Sigmoid colon (tissue), 7 donors: Measurements from ENCODE around the gene IGDCC3. TPM values are rescaled to one million over a fixed set of nuclear protein-coding genes. Genes with fewer than 3 reads are reported as not detected.

Experiments
- DNase-seq: peaks from one replicate; pipeline ENCODE4 v3.0.0-alpha.2; 2019
- H3K27ac ChIP-seq, 4 donors: fragments of 200-600 bp; sonication (generic); one replicate each; pipeline ENCODE4 v1.5.1; 2016 to 2019; ENCODE audit warnings: mild to moderate bottlenecking in 1 of 4
- H3K27me3 ChIP-seq, 3 donors: fragments of 200-600 bp; sonication (generic); one replicate each; pipeline ENCODE4 v1.5.1; 2019; ENCODE audit warnings: mild to moderate bottlenecking in 1 of 3
- H3K36me3 ChIP-seq, 4 donors: fragments of 200-600 bp; sonication (generic); one replicate each; pipeline ENCODE4 v1.5.1; 2016 to 2019
- H3K4me1 ChIP-seq, 4 donors: fragments of 200-600 bp; sonication (generic); one replicate each; pipeline ENCODE4 v1.5.1; 2017 to 2019
- H3K4me3 ChIP-seq, 4 donors: fragments of 200-600 bp; sonication (generic); one replicate each; pipeline ENCODE4 v1.5.1; 2017 to 2019; ENCODE audit warnings: mild to moderate bottlenecking in 2 of 4, moderate library complexity in 1 of 4
- H3K9me3 ChIP-seq, 4 donors: fragments of 200-600 bp in 3 of 4; sonication (generic) in 3 of 4; one replicate each; pipeline versions ENCODE4 v1.5.1 to v1.6.1; 2013 to 2019
- EP300 ChIP-seq, 4 donors: sonication (generic); formaldehyde crosslinking; IDR thresholded peaks; one replicate each; pipeline ENCODE4 v1.6.1; 2017; ENCODE audit warnings: antibody characterized with exemption in 4 of 4
- POLR2A ChIP-seq, 2 donors: fragments of 450-650 bp; IDR thresholded peaks; one replicate each; pipeline ENCODE4 v1.6.1; 2016; ENCODE audit warnings: antibody characterized with exemption in 2 of 2, mild to moderate bottlenecking in 2 of 2, moderate library complexity in 2 of 2
- POLR2AphosphoS5 ChIP-seq, 4 donors: sonication (generic); formaldehyde crosslinking; IDR thresholded peaks; one replicate each; pipeline ENCODE4 v1.6.1; 2017; ENCODE audit warnings: antibody characterized with exemption in 4 of 4
- WGBS, 2 donors: extraction: QIAGEN DNeasy Blood & Tissue Kit; methylation state at CpG; one replicate each; pipeline ENCODE4 v1.1.7; 2013; 5-methylcytosine and 5-hydroxymethylcytosine counted together
- intact Hi-C: fragments of 100-400 bp; cut with DNase I; formaldehyde crosslinking; loops from one replicate; pipeline ENCODE4 v1.15.1; 2023
- polyA plus RNA-seq, 3 donors: library from polyadenylated mRNA; stranded (reverse); fragments of 200-250 nt; gene quantifications; one replicate each; pipeline ENCODE4 v1.2.3, GENCODE V29; 2013
- total RNA-seq, 4 donors: library from RNA; depleted of rRNA; stranded (reverse); fragments of >200 nt; gene quantifications; one replicate each; pipeline ENCODE4 v1.1.0, GENCODE V29; 2016
- TF ChIP-seq, protein P1 (sequence below), 4 experiments: fragments of 450-650 bp in 3 of 4; fragments of 200-600 bp in 1 of 4; IDR thresholded peaks; one replicate each; pipeline ENCODE4 v1.5.1; 2016 to 2019; ENCODE audit warnings: antibody characterized with exemption in 4 of 4, mild to moderate bottlenecking in 3 of 4, moderate library complexity in 2 of 4
- donor health status: healthy with polysubstance abuse.
- donor health status: Bipolar disorder and iron deficiency.
- donor health status: healthy.

IGDCC3 gene
- total and polyA plus RNA-seq, 7 donors, result under 0.01 to 0.55 (median 0.12) TPM; not detected in 2

GRCh38 chr15:65395567-65396202, 17.9 kb upstream of the IGDCC3 start:
- 19 to 26% methylated on average over 72 of the region's 72 CpGs for WGBS, 2 donors
- peaks cover 14 to 38% (median 28%) of the 10 kb centered on the region in 3 donors for H3K27me3 ChIP-seq
- no peaks in the 10 kb centered on the region for H3K36me3 ChIP-seq
- TF ChIP-seq POLR2A (IDR thresholded peaks at IDR 0.05) (no peak), POLR2AphosphoS5 (IDR thresholded peaks at IDR 0.05) (no peak), EP300 (IDR thresholded peaks at IDR 0.05) (no peak)
- TF ChIP-seq, protein P1, sequence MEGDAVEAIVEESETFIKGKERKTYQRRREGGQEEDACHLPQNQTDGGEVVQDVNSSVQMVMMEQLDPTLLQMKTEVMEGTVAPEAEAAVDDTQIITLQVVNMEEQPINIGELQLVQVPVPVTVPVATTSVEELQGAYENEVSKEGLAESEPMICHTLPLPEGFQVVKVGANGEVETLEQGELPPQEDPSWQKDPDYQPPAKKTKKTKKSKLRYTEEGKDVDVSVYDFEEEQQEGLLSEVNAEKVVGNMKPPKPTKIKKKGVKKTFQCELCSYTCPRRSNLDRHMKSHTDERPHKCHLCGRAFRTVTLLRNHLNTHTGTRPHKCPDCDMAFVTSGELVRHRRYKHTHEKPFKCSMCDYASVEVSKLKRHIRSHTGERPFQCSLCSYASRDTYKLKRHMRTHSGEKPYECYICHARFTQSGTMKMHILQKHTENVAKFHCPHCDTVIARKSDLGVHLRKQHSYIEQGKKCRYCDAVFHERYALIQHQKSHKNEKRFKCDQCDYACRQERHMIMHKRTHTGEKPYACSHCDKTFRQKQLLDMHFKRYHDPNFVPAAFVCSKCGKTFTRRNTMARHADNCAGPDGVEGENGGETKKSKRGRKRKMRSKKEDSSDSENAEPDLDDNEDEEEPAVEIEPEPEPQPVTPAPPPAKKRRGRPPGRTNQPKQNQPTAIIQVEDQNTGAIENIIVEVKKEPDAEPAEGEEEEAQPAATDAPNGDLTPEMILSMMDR (IDR thresholded peaks at IDR 0.05), result no peak
- intact Hi-C loops, result no loop called here
- H3K4me3 ChIP-seq, result peak overlapping the region in 1 of 4 donors; percentile 14
- H3K27ac ChIP-seq, result no peak overlapping the region
- peaks cover 0 to 13% (median 9%) of the 10 kb centered on the region in 4 donors for H3K4me1 ChIP-seq
- DNase-seq, result no peak
- no peaks in the 10 kb centered on the region for H3K9me3 ChIP-seq

DNA sequence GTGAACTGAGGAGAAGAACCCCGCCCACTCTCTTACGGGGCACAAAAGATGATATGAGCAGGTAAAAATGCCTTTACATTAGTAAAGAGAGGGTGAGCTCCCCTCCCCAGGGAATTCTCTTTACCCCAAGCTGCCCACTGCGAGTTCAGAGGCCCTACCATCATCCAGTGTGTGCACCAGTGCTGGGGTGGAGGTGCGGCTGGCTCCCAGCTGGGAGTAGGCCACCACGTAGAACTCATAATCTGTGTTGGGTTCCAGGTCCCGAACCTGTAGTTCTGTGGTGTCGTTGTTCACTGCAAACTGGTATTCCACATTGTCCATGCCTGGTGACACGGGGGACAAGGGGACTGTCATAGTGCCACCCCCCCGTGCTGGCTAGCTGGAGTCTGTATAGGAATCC, 17.1 kb upstream of the IGDCC3 start:
- H3K27me3 ChIP-seq, result peaks cover 14 to 38% (median 28%) of the 10 kb centered on the region in 3 donors
- DNase-seq, result no peak
- no peaks in the 10 kb centered on the region for H3K9me3 ChIP-seq
- 75 to 90% methylated on average over 9 of the region's 9 CpGs for WGBS, 2 donors
- TF ChIP-seq POLR2AphosphoS5 (IDR thresholded peaks at IDR 0.05), result no peak
- no peak for TF ChIP-seq POLR2A (IDR thresholded peaks at IDR 0.05)
- TF ChIP-seq, protein P1 (IDR thresholded peaks at IDR 0.05), result no peak
- TF ChIP-seq EP300 (IDR thresholded peaks at IDR 0.05), result no peak
- H3K27ac ChIP-seq, result no peak overlapping the region
- no peak overlapping the region for H3K4me3 ChIP-seq
- intact Hi-C loops, result no loop called here
- peaks cover 0 to 13% (median 9%) of the 10 kb centered on the region in 4 donors for H3K4me1 ChIP-seq
- H3K36me3 ChIP-seq, result no peaks in the 10 kb centered on the region

DNA sequence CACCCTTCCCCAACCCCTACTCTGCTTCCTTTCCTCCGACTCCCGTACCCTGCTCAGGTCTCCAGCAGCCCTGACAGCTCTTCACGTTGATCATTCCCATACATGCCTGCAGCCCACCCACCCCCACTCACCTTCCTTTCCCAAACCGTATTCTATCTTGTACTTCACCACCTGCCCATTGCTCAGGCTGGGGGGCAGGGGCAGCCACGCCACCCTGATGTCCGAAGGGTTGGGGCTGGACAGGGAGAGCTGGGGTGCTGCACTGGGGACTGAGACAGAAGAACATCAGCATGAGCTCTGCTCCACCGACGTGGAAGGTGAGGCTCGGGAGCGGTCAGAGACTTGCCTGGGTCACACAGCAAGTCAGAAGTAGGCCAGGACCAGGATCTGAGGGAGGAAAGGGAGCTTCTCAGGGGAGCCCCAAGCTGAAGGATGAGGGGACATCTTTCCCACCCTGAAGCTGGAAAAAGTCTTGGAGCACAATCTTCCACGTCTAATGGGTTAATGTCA, 16.5 kb upstream of the IGDCC3 start:
- peaks cover 14 to 38% (median 28%) of the 10 kb centered on the region in 3 donors for H3K27me3 ChIP-seq

GRCh38 chr15:65393557-65393956, 15.8 kb upstream of the IGDCC3 start:
- TF ChIP-seq, protein P1 (IDR thresholded peaks at IDR 0.05), result no peak
- TF ChIP-seq POLR2AphosphoS5 (IDR thresholded peaks at IDR 0.05), result no peak
- TF ChIP-seq EP300 (IDR thresholded peaks at IDR 0.05), result no peak
- no peak for TF ChIP-seq POLR2A (IDR thresholded peaks at IDR 0.05)
- Histone ChIP-seq H3K9me3 (no peaks in the 10 kb centered on the region), H3K27ac (no peak overlapping the region), H3K4me1 (peaks cover 0 to 13% (median 9%) of the 10 kb centered on the region in 4 donors), H3K4me3 (no peak overlapping the region), H3K27me3 (peaks cover 14 to 38% (median 28%) of the 10 kb centered on the region in 3 donors), H3K36me3 (no peaks in the 10 kb centered on the region)
- WGBS, 2 donors, result 81 to 84% methylated on average over 8 of the region's 8 CpGs
- intact Hi-C loops, result no loop called here
- DNase-seq, result no peak

More for the DNA sequence above, 16.5 kb upstream of the IGDCC3 start:
- Histone ChIP-seq H3K9me3 (no peaks in the 10 kb centered on the region), H3K27ac (no peak overlapping the region), H3K36me3 (no peaks in the 10 kb centered on the region), H3K4me3 (no peak overlapping the region), H3K4me1 (peaks cover 0 to 13% (median 9%) of the 10 kb centered on the region in 4 donors)
- 80 to 88% methylated on average over 11 of the region's 11 CpGs for WGBS, 2 donors
- intact Hi-C loops, result no loop called here
- TF ChIP-seq POLR2AphosphoS5 (IDR thresholded peaks at IDR 0.05) (no peak), POLR2A (IDR thresholded peaks at IDR 0.05) (no peak), EP300 (IDR thresholded peaks at IDR 0.05) (no peak)
- TF ChIP-seq, protein P1 (IDR thresholded peaks at IDR 0.05), result no peak
- DNase-seq, result no peak
